Measurements from ENCODE around the gene CCDC61.

CCDC61 gene

GRCh38 chr19:46015687-46016425 lies 20.6 kb downstream of the CCDC61 start:
- no peak for DNase-seq (ENCODE audit: low read depth, low spot score)

GRCh38 chr19:46016426-46017094 lies 21.3 kb downstream of the CCDC61 start:
- no peak for DNase-seq (ENCODE audit: low read depth, low spot score)

GRCh38 chr19:46017095-46017429 lies 21.8 kb downstream of the CCDC61 start:
- DNase-seq (ENCODE audit: low read depth, low spot score), result no peak

- no peak for DNase-seq (ENCODE audit: low read depth, low spot score)
These were observed 22.8 kb downstream of the CCDC61 start for GRCh38 chr19:46017874-46018675.

GRCh38 chr19:46018729-46019251 lies 23.5 kb downstream of the CCDC61 start:
- no peak for DNase-seq (ENCODE audit: low read depth, low spot score)

GRCh38 chr19:46019270-46019669 lies 24.0 kb downstream of the CCDC61 start:
- no peak for DNase-seq (ENCODE audit: low read depth, low spot score)

- no peak for DNase-seq (ENCODE audit: low read depth, low spot score)
These were observed 25.5 kb downstream of the CCDC61 start for GRCh38 chr19:46020819-46021125.

- no peak for DNase-seq (ENCODE audit: low read depth, low spot score)
These were observed 26.3 kb downstream of the CCDC61 start for GRCh38 chr19:46021531-46022041.

- DNase-seq (ENCODE audit: low read depth, low spot score), result no peak
These were observed 26.8 kb downstream of the CCDC61 start for GRCh38 chr19:46022061-46022430.

GRCh38 chr19:46022431-46023310 lies 27.4 kb downstream of the CCDC61 start, which contains the start of gene PGLYRP1:
PGLYRP1 (minus strand) TSS chr19:46023053; CDS start chr19:46023021, 32 bp downstream.
- no peak for DNase-seq (ENCODE audit: low read depth, low spot score)

- DNase-seq (ENCODE audit: low read depth, low spot score), result no peak
These were observed 28.1 kb downstream of the CCDC61 start for GRCh38 chr19:46023311-46023779.

GRCh38 chr19:46025835-46026234 lies 30.6 kb downstream of the CCDC61 start:
- no peak for DNase-seq (ENCODE audit: low read depth, low spot score)

- DNase-seq (ENCODE audit: low read depth, low spot score), result no peak
These were observed 35.7 kb downstream of the CCDC61 start for GRCh38 chr19:46030812-46031550.

GRCh38 chr19:46031781-46032596 lies 36.7 kb downstream of the CCDC61 start:
- DNase-seq (ENCODE audit: low read depth, low spot score), result no peak

GRCh38 chr19:46032597-46033025 lies 37.3 kb downstream of the CCDC61 start:
- no peak for DNase-seq (ENCODE audit: low read depth, low spot score)

GRCh38 chr19:46033401-46033800 lies 38.1 kb downstream of the CCDC61 start:
- no peak for DNase-seq (ENCODE audit: low read depth, low spot score)

GRCh38 chr19:46035546-46035945 lies 40.3 kb downstream of the CCDC61 start:
- no peak for DNase-seq (ENCODE audit: low read depth, low spot score)

- DNase-seq (ENCODE audit: low read depth, low spot score), result no peak
These were observed 40.9 kb downstream of the CCDC61 start for GRCh38 chr19:46035986-46036743.

GRCh38 chr19:46036744-46037128 lies 41.5 kb downstream of the CCDC61 start:
- DNase-seq (ENCODE audit: low read depth, low spot score), result no peak
